Stimulated activated naive CD4-positive, alpha-beta T cell (primary cell): ENCODE results near the gene RMDN3.
A peak's percentile ranks its signal among the peaks of the same experiment; 100 is the strongest.

ENCODE experiments used
- DNase-seq, 6 experiments: peaks; one replicate each; lab custom pipeline; 2025; lab: John Stamatoyannopoulos, UW

Gene RMDN3

DNA sequence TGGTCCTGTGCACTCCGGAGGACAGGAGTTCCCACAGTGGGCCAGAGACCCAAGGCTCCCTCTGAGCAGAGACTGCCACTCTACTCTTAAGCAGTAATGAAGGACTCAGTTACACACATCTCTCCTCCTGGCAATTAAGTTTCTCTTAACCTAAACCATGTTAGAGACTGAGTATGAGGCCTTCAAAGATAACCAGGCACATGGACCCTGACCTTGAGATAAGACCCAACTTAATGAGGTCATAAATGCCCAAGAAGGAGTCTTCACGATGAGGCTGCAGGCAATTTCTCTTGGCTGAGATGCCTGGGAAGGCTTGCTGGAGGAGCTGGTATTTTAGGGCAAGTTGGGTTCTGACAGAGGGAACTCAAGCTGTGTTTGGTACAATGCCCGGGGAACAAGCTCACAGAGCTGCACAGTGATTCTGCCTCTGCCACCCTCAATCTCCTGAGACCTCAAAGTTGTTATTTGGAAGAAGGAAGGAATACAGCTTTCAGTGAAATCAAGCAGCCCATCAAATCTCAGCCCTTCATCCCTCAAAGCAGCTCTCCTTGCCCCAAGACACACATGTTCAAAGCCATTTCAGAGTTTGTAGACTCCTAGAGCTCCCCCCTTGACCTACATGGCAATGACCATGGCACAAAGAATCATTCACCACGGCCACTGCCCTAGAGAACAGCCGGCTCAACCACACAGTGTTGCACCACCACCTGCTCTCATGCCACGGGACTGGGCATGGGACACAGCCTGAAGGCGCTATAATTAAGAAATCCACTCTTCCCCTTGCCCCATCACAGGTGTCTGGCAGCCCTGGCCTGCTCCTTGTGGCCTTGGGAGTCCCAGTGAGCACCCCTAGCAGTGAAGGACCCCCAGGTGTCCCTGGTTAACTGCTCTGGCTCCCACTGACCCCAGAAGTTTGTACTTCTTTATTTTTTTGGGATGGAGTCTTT lies 7.1 kb downstream of the RMDN3 start:
- no peak for DNase-seq

DNA sequence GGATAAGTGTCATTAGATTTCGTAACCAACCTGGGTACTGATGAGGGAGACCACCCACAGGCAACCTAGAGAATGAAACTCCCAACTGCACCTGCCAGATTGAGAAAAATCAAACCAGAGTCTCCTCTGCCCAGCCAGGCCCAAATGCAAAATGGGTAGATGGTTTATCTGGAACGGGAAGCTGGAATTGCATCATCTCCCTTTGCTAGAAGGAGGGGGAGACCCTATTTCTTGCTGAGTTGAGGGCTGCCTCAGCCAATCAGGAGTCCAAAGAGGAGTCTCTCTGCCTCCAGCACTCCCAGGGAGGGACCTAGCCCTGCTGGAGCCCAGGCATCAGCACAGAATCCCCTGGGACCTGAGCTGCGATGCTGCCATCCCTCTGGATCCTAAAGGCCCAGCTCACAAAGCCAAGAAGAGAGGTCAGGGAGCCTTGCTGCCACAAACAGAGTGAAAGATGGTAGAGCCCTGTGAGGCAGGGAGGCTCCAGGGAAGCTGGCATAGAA lies 8.1 kb downstream of the RMDN3 start:
- no peak for DNase-seq

DNA sequence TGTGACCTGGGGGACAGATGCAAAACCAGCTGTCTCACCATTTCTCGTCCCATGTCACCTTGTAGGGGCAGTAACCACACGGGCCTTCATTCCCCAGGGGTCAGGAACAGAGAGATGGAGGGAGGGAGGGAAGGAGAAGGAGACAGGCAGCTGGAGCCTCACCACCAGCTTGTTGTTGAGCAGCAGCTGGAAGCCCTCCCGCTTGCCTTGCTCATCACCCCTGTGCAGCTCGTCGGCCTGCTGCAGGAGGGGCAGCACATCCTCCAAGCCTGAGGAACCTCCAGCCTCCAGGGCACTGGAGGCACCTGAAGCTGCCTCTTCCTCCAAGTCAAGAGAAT lies 10.3 kb downstream of the RMDN3 start:
- DNase-seq, result no peak

DNA sequence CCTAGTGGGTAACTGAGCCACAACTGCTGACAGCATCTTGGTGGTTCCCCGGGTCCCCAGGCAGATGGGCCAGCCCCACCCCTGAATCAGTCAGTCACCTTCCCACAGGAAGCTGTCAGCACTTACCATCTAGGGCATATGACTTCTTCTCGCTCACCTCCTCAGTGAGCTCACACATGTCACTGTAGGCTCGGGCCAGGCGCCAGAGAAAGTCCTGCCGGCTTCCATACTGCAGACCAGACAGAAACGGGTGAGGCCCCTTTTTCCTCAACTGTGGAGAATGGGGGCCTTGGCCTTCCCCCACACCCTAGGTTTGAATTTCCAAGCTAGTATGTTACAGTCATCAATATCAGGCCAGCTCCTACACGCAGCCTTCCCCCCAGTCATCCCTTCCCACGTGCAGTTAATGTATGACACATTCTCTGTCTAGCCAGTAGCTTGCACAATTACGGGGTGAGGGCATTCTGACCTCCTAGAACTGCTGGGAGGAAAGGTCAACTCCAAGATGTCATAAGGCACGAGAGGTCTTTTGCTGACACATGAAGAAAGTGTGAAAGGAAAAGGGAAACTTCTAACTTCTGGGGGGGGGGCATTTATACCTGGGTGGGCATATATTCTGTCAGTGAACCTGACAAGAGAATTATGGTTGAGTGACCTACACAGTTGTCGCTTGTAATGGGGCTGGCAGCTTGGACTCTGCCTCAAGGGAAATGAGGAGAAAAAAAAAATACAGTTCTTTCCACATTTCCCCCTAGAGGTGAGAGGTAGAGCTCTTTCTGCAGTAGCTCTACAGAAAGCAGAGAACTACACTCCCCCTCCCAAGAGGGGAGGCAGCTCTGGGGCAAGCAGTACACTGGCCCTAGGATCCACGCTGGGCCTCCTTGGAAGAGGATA lies 10.9 kb downstream of the RMDN3 start:
- DNase-seq, result no peak

DNA sequence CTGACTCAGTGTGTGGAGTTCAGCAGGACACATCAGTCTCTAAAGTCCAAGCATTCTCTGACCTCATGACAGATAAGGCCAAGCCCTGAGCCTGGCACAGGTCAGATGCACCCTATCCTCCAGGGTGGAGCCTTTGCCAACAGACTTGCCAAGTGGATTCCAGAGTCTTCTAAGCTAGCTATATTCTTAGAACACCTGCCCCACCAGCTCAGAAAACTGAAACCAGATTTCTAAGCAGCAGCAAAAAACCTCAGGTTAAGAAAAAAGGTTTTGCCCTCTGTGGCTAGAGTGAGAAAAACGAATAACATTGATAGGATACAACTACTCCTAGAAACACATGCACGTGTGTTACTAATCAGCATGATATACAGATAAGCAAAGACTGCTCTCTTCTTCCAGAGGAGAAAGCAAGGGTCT lies 11.6 kb downstream of the RMDN3 start:
- no peak for DNase-seq

DNA sequence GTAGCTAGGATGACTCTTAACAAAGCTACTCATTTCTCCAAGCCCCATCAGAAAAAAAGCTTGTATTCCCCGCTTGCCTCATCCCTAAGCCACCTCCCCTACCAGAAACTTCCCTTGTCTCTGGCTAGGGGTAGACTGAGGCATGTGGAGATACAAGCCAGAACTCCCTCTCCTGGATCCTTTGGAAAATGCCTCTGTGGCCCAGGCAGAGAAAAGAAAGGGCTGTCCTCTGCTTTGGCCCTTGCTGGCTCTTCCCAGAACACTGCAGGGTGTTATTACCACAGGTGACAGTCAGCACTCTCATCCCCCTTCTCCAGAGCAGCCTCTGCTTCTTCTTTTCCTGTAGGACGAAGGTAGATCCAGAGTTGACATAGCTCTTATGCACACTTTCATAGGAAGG lies 15.2 kb downstream of the RMDN3 start:
- no peak for DNase-seq

DNA sequence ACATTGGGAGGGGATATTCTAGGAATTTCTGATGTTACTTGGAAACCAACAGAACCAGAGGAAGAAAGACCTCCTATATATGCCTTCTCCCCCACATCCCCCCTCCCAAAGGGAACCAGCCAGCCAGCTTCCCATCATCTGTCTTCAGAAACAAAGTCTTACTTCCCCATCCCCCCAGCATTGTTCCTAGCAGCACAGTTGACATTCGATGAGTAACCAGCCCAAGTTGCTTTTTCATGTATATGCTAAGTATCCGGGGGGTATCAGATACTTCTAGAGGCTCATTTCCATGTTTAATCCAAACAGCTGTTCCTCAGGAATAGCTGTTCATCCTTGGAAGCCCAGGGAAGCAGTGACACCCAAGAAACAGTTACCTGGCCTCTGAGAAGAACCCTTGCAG lies 16.0 kb downstream of the RMDN3 start:
- no peak for DNase-seq

DNA sequence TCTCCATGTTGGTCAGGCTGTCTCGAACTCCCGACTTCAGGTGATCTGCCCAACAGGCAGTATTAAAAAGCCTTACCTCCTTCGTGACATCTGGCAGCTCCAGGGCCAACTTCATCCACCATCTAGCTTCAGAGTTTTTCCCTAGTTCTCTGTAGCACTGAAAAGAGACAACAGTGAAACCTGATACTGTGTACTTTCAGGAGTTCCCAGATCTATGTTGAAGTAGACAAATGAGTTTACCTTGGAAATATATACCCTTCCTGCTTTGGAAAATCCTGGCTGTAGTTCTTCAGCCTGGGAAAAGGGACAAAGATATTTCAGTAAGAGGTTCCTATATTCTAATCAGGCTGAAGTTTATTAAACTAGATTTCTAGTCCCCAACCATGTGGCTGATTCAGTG lies 18.0 kb downstream of the RMDN3 start:
- no peak for DNase-seq

DNA sequence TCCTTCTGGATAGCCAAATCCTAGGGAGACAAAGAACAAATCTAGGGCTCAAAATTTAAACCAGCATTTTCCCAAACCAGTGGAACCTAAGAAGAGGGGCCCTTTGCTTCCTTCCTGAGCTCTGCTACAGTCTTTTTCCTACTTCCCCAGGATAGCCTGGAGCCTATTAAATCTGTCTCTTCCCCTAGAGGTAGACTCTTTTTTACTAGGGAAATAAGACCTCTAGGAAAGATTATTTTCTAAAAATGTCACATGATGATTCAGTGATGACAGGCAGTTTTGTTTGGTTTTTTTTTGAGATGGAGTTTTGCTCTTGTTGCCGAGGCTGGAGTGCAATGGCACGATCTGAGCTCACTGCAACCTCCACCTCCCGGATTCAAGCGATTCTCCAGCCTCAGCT lies 18.5 kb downstream of the RMDN3 start:
- DNase-seq, result no peak

DNA sequence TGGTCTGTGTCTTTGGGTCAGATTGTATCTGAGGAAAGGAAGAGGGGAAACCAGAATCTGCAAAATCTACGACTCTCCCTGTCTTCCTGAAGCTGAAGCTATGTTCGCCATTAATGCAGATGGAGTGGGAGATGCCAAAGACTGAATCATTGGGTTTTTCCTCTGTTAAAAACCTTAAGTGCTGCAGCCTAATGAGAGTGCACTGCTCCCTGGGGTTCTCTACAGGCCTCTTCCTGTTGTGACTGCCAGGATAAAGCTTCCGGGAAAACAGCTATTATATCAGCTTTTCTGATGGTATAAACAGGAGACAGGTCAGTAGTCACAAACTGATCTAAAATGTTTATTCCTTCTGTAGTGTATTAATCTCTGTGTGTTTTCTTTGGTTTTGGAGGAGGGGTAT lies 24.0 kb downstream of the RMDN3 start:
- DNase-seq, result no peak

DNA sequence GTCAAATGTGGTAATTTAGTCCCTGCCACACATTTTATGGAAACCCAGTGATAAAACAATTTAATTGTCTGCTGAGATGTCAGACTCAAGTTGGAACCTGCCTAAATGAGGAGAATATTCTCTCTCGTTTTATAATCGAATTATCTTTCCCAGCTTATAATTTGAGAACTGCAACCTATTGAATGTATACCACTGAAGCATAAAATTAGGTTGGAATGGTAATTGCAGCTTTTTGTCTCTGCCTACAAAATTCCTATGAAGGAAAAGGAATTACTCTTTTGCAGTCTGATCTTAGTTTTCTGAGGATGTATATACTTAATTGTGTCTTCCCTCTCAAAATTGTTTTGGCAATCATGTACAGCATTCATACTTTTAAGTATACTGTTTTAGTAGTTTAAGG lies 31.1 kb downstream of the RMDN3 start:
- no peak for DNase-seq

DNA sequence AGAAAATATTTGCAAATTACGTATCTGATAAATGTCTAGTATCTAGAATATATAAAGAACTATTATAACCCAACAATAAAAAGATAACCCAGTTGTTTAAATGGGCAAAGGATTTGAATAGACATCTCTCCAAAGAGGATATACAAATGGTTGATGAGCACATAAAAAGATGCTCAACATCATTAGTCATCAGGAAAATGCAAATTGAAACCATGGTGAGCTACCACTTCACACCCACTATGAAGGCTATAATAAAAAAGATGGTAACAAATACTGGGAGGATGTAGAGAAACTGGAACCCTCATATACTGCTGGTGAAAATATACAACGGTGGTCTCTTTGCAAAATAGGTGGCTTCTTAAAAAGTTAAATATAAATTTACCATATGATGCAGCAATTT lies 32.1 kb downstream of the RMDN3 start:
- DNase-seq, result no peak

DNA sequence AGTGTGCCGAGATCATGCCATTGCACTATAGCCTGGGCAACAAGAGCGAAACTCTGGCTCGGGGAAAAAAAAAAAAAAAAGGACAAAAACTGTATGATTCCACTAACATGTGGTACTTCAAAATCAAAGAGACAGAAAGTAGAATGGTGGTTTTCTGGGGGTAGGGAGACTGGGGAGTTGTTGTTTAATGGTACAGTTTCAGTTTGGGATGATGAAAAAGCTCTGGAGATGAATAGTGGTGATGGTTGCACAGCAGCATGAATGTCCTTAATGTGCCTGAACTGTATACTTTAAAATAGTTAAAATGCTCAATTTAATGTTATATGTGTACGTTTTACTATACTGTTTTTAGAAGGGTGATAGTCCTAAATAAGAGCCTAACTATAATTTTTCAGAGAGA lies 32.7 kb downstream of the RMDN3 start:
- no peak for DNase-seq

DNA sequence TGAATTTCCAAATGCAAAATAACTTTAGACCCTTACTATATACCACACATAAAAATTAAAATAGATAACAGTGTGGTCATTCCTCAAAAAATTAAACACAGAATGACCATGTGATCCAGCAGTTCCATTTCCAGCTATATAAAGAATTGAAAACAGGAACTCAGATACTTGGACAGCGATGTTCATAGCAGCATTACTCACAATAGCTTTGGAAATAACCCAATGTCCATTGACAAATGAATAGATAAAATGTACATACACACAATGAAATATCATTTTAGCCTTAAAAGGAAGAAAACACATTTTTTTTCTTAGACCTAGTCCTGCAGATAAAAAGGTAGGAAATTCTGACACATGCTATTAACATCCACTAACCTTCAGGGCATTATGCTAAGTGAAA lies 33.4 kb downstream of the RMDN3 start:
- DNase-seq, result no peak

DNA sequence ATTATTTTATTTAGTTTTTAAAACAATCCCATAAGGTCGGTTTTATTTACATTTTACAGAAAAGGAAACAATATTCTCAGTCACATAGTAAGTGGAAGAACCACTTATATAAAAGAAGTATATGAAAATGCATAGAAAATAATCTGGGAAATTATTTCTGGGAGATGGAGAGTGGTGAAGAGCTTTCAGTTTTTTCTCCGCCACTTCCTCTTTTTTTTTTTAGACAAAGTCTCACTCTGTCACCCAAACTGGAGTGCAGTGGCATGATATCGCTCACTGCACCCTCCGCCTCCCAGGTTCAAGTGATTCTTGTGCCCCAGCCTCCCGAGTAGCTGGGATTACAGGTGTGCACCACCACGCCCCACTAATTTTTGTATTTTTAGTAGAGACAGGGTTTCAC lies 38.9 kb downstream of the RMDN3 start:
- DNase-seq, result no peak

DNA sequence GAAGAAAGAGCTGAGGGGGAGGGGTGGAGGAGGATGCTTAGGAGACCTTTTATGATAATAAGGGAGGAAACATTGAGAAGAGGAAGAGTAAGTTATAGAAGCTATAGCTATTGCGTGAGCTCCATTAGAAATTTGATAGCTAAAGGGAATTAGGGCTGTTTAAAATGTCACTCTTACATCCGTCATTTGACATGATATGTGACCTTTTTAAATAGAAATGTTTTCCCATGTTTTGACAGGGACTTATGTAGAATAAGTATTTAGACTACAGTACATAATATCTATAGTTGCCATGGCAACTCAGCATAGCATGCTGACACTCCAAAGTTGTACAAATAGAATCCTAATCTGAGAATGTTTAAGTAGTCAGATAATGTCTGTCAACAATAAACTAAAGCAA lies 40.9 kb downstream of the RMDN3 start:
- no peak for DNase-seq

DNA sequence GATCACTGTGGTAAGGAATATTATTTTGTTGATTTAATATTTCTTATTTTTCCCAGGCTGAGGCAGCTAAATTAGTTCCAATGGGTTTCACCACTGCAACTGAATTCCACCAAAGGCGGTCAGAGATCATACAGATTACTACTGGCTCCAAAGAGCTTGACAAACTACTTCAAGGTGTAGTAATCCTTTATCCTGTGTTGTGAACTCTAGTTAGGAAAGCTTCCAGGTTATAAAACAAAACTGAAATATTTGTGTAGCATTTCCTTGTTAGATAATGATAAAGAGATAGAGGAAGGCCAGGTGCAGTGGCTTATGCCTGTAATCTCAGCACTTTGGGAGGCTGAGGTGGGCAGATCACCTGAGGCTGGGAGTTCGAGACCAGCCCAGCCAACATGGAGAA lies 48.9 kb downstream of the RMDN3 start:
- no peak for DNase-seq

DNA sequence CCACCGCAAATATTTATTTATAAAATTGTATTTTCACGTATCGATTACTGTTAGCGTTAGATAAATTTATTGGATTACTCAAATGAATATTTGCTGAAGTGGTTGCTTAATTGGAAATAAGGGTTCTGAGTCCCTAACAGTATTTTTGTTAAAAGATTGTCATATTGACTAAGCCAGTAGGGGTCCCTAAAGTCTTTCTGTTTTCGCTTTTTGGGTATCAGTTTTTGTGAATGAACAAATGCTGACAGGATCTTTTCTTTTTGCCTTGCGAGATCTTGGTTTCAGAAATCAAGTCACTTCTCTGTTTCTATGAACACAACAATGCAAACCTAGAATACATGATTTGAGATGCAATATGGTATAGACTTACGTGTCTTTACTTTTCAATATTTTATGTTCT lies 53.0 kb downstream of the RMDN3 start:
- DNase-seq, result peak in 2 of 6 experiments; percentile 3 to 13

DNA sequence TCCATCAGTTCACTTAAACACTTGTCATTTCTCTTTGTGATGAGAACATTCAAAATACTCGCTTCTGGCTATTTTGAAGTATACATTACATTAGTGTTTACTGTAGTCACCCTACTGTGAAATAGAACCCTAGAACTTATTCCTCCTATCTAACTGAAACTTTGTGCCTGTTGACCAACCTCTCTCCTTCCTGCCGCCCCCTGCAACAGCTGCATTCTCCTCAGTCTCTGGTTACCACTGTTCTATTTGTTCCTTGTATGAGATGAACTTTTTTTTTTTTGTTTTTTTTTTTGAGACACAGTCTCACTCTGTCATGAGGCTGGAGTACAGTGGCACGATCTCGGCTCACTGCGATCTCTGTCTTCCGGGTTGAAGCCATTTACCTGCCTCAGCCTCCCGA lies 57.1 kb downstream of the RMDN3 start:
- no peak for DNase-seq

DNA sequence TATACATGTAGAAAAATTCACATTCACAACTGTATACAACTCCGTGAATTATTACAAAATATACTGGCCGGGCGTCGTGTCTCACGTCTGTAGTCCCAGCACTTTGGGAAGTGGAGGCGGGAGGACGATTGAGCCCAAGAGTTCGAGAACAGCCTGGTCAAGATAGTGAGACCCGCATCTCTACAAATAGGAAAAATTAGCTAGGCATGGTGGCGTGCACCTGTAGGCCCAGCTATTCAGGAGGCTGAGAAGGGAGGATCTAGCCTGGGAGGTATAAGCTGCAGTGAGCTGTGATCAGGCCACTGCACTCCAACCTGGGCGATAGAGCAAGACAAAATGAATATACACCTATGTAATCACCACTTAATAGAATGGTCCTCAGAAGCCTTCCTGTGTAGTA lies 58.8 kb downstream of the RMDN3 start:
- DNase-seq, result no peak

DNA sequence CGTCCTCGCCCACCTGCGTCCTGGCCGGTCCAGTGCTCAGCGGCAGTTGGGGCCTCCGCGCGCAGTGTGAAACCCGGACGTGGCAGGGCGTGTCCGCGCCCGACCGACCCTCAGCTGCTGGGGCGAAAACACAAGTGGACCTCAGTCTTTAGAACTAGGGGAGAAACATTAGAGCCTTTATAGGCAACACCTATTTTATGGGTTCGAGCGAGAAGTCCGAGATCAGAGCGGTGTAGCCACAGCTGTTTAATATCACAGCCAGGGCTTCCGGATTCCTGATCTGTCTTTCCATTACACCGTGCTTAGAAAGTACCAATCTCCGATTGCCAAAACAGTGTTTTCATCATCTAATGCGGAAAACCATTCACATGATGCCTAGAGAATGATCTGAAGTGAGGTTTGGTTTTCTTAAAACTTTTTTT lies 59.6 kb downstream of the RMDN3 start:
- DNase-seq, result peak in 2 of 6 experiments; percentile 11 to 16

DNA sequence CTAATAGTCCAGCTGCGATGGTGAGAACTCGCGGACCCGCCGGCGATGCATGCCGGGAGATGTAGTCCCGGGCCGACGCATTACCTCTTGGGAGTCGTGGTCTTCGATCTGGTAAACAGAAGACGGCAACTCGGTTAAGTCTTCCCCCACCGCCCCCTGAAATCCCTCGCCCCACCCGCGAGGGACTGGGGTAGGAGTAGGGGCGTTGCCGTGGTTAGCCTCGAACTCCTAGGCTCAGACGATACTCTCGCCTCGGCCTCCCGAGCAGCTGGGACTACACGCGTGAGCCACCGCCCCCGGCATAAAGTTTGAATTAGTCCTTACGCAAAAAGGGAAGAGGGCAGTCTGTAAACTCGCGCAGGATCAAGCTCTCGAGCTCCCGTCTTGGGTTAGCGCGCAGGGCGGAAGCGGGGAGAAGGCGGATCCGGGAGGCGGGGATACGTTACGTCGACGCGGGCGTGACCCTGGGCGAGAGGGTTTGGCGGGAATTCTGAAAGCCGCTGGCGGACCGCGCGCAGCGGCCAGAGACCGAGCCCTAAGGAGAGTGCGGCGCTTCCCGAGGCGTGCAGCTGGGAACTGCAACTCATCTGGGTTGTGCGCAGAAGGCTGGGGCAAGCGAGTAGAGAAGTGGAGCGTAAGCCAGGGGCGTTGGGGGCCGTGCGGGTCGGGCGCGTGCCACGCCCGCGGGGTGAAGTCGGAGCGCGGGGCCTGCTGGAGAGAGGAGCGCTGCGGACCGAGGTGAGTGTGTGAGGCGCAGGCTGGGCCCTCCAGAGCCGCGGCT lies 60.2 kb downstream of the RMDN3 start, which contains the start of gene RAD51:
TSS of gene RAD51 (plus strand) at position 487 of the 781 bp plus-strand sequence. CDS start 3,585 bp downstream, outside the sequence.
- DNase-seq, result peak; percentile 85 to 96 (median 88)
